ENCODE data around the gene EMC8.

DNA sequence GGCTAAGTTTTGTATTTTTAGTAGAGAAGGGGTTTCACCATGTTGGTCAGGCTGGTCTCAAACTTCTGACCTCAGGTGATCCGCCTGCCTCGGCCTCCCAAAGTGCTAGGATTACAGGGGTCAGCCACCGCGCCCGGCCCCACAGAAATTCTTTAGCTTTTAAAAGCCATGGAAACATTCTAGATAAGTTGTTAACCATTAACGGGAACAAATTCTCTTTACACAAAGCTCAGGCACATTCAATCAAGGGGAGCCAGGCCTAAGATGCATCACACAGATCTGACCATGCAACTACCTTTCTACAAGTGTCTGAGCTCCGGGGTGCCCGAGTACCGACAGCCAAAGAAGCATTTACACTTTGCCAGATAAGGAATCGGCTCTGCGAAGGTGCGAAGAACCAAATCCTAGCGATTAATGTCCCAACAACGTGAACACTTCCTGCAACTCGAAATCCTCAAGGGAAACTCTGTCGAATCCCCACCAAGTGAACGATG lies 1.0 kb downstream of the EMC8 start:
- TF ChIP-seq GATA3 (IDR thresholded peaks at IDR 0.05; ENCODE audit: low read depth, low read length): no peak
- TF ChIP-seq GATA2 (IDR thresholded peaks at IDR 0.05; ENCODE audit: low read depth, low read length): no peak
